HG02852 (cell line): ENCODE measurements around the gene CFAP92.
"Not testable (repeated sequence)": the region's sequence is repeated elsewhere in the genome, so short reads cannot be mapped to it uniquely, and the experiment has no call there.

Source experiments
- ATAC-seq: cut with Tn5 transposase; IDR thresholded peaks from one replicate; pipeline ENCODE4 v1.9.1; 2021; ENCODE audit warnings: mild to moderate bottlenecking, moderate library complexity; ENCODE audit not compliant: unreplicated experiment

The CFAP92 gene

GRCh38 chr3:128945041-128945877 is 48.6 kb downstream of the CFAP92 start:
- no peak for ATAC-seq

DNA sequence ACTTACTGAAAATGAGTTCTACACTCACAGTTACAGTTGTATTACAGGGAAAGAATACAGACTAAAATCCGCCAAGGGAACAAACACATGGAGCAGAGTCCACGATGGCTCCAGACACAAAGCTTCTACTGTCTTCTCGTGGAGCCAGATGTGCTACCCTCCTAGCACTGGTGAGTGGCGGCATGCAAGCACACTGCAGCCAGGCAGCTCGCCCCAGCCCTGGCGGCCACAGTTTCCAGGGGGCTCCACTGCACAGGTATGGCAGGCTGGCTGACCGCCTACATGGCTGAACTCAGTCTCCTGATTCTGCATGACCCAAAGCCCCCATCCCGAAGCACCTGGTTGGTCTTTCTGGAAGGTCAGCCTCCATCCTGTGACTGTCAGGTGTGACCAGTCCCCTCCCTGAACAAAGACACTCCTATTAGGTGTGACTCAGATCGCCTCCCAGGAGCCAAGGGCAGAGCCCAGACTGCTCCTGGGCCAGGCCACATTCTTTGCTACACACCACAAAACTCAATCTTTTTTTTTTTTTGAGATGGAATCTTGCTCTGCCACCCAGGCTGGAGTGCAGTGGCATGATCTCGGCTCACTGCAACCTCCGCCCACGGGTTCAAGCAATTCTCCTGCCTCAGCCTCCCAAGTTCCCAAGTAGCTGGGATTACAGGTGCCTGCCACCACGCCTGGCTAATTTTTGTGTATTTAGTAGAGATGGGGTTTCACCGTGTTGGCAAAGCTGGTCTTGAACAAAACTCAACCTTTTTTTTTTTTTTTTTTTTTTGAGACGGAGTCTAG is 51.5 kb downstream of the CFAP92 start:
- ATAC-seq, result no peak

DNA sequence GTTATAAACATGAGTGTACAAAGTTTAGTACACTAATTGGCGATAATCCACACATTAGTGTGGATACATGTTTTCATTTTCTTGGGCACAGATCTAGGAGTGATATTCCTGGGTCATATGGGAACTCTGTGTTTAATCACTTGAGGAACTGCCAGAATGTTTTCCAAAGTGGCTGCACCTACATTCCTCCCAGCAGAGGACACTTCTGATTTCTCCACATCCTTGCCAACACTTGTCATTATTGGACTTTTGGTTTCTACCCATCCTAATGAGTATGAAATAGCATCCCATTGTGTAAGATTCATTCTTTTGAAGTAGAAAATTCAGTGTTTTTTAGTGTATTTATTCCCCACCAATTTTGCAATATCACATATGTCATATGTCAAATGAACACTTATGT is 53.6 kb downstream of the CFAP92 start:
- ATAC-seq, result no peak

DNA sequence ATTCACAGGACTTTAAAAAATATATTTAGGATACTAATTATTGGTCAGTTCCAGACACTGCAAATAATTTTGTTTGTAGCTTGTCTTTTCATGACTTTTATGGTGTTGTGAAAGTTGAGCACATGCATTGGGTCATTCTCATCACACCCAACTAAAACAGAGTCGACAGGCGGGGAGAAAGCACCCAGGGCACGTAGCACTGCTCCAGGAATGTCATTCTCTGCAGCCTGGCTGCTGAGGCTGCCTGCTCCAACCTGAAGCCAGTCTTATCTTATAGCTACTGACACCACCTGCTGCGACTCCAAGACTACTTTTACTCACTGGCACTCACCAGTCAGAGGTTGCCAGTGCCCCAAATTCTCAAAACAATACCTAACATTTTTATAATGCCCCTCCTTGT is 57.5 kb downstream of the CFAP92 start:
- no peak for ATAC-seq

GRCh38 chr3:128935922-128936321 is 58.0 kb downstream of the CFAP92 start:
- no peak for ATAC-seq

GRCh38 chr3:128933922-128934253 is 60.0 kb downstream of the CFAP92 start:
- ATAC-seq, result no peak

DNA sequence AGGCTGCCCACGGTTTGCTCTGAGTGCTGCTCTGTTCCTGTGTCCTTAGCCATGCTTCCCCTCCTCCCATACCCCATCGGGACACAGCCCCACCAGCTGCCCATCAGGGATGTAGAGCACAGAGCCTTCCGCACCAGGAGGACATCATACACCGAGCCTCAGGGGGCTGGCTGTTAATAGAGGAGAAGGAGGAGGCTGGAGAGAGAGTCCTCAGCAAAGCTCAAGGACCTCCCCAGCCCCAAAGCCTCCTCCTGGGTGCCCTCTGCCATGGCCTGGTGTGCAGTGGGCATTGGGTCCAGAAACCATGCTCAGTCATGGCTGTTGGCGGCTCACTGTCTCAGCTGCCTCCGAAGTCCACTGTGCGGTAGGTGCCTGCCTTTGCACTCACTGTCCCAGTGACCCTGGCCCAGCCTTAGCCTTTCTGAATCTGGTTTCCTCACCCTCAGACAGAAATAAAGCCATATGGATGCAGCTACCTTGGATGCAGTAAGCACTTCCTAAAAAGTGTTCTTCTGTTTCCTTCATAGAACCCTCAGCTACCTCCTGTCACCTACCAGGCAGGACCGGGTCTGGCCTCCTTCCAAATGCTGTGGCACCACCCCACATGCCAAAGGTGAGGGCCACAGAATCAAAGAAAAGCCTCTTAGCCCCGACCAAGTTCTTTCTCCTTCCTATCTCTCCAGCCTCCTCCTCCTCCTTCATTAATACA is 60.5 kb downstream of the CFAP92 start:
- no peak for ATAC-seq

GRCh38 chr3:128932516-128933212 is 61.2 kb downstream of the CFAP92 start:
- ATAC-seq, result no peak

DNA sequence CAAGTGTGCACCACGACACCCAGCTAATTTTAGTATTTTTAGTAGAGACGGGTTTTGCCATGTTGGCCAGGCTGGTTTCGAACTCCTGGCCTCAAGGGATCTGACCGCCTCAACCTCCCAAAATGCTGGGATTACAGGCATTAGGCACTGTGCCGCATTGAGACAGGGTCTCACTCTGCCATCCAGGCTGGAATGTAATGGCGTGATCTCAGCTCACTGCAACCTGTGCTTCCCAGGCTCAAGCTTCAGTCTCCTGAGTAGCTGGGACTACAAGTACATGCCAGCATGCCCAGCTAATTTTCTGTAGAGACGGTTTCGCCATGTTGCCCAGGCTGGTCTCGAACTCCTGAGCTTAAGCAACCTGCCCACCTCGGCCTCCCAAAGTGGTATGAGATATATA is 62.8 kb downstream of the CFAP92 start:
- ATAC-seq, result no peak

DNA sequence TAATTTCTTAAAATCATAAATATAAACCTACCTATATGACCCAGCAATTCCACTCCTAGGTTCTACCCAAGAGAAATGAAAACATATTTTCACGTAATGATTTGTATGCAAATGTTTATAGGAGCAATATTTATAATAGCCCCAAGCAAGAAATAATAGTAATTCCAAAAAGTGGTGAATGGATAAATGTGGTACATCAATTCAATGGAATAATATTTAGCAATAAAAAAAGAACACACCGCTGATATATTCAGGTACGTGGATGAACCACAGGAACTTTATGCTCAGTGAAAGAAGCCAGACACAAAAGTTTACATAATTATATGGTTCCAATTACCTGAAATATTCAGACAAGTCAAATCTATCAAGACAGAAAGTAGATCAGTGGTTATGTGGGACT is 64.5 kb downstream of the CFAP92 start:
- ATAC-seq, result no peak

- ATAC-seq, result not testable (repeated sequence)
Observed at GRCh38 chr3:128923986-128924385, 69.9 kb downstream of the CFAP92 start.

DNA sequence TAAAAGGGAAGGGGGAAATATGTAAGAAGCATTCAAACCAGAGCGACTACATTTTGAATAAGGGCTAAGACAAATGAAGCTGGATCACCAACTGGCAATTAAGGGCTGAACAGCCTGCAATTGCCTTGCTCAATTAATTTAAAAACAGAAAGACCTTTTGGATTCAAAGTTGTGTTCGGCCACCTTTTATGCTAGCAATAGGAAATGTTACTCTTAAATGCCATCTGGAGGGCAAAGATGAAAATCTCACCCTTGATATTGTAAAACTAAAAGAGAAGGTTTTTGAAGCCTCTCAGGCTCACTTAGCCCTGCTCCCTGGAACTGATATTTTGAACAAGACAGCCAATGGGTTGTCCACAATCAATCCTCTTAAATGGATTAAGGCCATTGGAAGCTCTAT is 70.3 kb downstream of the CFAP92 start:
- ATAC-seq, result no peak

- ATAC-seq, result no peak
Observed at GRCh38 chr3:128922804-128923459, 70.9 kb downstream of the CFAP92 start.

- no peak for ATAC-seq
Observed at GRCh38 chr3:128919988-128920387, 73.9 kb downstream of the CFAP92 start.

- no peak for ATAC-seq
Observed at GRCh38 chr3:128917291-128917690, 76.6 kb downstream of the CFAP92 start.

GRCh38 chr3:128914966-128915645 is 78.8 kb downstream of the CFAP92 start:
- ATAC-seq, result no peak

GRCh38 chr3:128911911-128912310 is 82.0 kb downstream of the CFAP92 start:
- no peak for ATAC-seq

DNA sequence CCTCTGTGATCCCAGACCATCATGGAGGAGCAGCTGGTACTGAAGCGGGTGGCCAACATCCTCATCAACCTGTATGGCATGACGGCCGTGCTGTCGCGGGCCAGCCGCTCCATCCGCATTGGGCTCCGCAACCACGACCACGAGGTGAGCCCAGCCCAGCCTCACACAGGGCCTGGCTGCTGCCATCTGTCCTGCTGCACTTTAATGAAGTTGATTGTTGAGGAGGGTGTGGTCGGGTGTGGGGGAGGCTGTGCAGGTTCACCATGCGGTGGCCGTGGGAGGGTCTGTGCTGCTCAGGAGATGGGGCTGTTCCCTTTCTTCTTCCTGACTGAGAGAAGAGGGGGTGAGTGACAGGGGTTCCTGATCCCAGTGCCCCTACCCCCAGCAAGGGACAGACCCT is 83.9 kb downstream of the CFAP92 start:
- no peak for ATAC-seq

GRCh38 chr3:128908951-128909350 is 84.9 kb downstream of the CFAP92 start:
- ATAC-seq, result no peak
